ENCODE data around the gene CNGA3.

The CNGA3 gene

GRCh38 chr2:98376301-98376910, 30.1 kb downstream of the CNGA3 start:
- in situ Hi-C loops (cut with MboI; ENCODE audit: low sequenced_read_pairs): loop anchor here (25.0 kb wide), 1 partner anchor 664 kb away; the partner anchor contains the start of gene ZAP70

DNA sequence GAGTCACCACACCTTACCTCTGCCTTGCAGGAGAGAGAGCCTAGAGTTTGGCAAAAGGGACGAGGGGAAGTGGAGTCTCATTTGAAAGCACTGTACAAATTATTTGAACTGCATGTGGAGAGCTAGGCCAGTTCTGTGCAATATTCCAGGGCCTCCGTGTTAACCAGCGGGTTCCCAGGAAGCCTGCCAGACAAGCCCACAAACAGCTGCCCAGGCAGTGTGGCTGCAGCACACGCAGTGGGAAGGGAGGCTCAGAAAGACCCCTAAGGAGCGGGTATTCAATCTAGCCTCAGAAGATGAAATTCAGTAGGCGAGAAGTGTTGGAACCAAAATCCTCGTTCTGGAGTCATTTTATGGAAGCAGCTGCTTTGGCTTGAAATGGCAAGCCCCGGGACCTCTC, 30.7 kb downstream of the CNGA3 start:
- in situ Hi-C loops (cut with MboI; ENCODE audit: low sequenced_read_pairs): loop anchor here (25.0 kb wide), 1 partner anchor 665 kb away; the partner anchor contains the start of gene ZAP70

GRCh38 chr2:98377544-98377943, 31.3 kb downstream of the CNGA3 start:
- in situ Hi-C loops (cut with MboI; ENCODE audit: low sequenced_read_pairs): loop anchor here (25.0 kb wide), 1 partner anchor 665 kb away; the partner anchor contains the start of gene ZAP70

DNA sequence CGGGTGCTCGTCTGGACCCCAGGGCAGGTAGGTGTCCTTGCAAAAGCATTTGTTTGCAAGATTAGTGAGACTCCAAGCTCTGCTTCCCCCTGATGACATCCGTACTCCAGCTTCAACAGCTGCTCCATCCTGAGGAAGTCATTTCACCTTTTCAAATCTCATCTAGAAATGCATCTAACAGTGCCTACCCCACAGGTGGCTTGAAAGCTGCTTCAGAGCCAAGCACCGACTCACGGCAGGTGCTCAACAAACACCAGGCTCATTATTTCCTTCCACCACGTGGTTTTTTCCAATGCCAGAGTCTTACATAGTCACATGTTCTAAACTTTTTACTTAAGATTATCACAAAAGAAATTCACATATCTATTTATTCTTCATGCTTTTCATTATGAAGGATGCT, 31.9 kb downstream of the CNGA3 start:
- in situ Hi-C loops (cut with MboI; ENCODE audit: low sequenced_read_pairs): loop anchor here (25.0 kb wide), 1 partner anchor 666 kb away; the partner anchor contains the start of gene ZAP70

GRCh38 chr2:98378901-98379300, 32.6 kb downstream of the CNGA3 start:
- in situ Hi-C loops (cut with MboI; ENCODE audit: low sequenced_read_pairs): loop anchor here (25.0 kb wide), 1 partner anchor 667 kb away; the partner anchor contains the start of gene ZAP70

- in situ Hi-C loops (cut with MboI; ENCODE audit: low sequenced_read_pairs): loop anchor here (10.0 to 25.0 kb wide), 2 partner anchors 575 to 667 kb away; partner anchors contain the start of gene ZAP70
These were observed 33.3 kb downstream of the CNGA3 start for GRCh38 chr2:98379311-98380202.

GRCh38 chr2:98380203-98380535, 33.9 kb downstream of the CNGA3 start:
- in situ Hi-C loops (cut with MboI; ENCODE audit: low sequenced_read_pairs): loop anchor here (10.0 to 25.0 kb wide), 2 partner anchors 575 to 668 kb away; partner anchors contain the start of gene ZAP70

- in situ Hi-C loops (cut with MboI; ENCODE audit: low sequenced_read_pairs): loop anchor here (10.0 to 25.0 kb wide), 2 partner anchors 577 to 669 kb away; partner anchors contain the start of gene ZAP70
These were observed 35.2 kb downstream of the CNGA3 start for GRCh38 chr2:98381494-98381893.

DNA sequence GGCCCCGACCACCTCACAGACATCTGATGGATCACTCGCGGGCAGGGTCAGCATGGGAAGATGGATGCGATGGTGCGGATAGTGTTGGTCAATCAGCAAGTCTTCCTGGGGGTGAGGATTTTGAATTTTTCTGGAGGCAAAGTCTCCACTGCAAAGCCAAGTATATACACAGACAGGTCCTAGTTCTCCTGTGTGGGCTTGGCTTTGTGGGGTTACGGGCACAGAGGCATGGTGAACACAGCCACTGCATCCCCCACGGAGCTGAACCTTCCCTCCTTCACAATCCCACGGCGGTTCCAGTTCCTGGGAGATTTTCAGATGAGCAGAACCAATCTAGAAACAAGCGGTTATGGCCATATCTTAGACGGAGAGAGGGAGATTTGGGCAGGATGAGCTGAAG, 35.8 kb downstream of the CNGA3 start:
- in situ Hi-C loops (cut with MboI; ENCODE audit: low sequenced_read_pairs): loop anchor here (10.0 to 25.0 kb wide), 2 partner anchors 577 to 670 kb away; partner anchors contain the start of gene ZAP70

DNA sequence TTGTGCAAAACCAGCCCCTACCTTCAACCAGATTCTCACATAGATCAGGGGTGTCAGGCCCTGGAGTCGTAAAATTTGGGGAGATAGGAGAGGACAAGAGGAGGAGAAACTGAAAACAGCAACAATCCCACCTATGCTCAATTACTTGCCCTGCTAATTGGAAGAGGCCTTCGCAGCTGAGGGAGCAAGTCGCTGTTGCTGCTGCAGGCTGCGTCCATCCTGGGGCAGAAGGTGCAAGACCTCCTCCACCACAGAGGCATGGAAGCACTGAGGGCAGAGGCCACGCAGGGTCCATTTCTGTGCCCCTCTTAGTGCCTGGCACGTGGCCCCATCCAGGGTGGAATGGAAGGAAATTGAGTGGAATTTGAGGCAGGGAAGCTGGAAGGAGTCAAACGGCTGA, 36.5 kb downstream of the CNGA3 start:
- in situ Hi-C loops (cut with MboI; ENCODE audit: low sequenced_read_pairs): loop anchor here (10.0 to 25.0 kb wide), 2 partner anchors 578 to 670 kb away; partner anchors contain the start of gene ZAP70

GRCh38 chr2:98383166-98383565, 36.9 kb downstream of the CNGA3 start:
- in situ Hi-C loops (cut with MboI; ENCODE audit: low sequenced_read_pairs): loop anchor here (10.0 to 25.0 kb wide), 2 partner anchors 578 to 671 kb away; partner anchors contain the start of gene ZAP70

DNA sequence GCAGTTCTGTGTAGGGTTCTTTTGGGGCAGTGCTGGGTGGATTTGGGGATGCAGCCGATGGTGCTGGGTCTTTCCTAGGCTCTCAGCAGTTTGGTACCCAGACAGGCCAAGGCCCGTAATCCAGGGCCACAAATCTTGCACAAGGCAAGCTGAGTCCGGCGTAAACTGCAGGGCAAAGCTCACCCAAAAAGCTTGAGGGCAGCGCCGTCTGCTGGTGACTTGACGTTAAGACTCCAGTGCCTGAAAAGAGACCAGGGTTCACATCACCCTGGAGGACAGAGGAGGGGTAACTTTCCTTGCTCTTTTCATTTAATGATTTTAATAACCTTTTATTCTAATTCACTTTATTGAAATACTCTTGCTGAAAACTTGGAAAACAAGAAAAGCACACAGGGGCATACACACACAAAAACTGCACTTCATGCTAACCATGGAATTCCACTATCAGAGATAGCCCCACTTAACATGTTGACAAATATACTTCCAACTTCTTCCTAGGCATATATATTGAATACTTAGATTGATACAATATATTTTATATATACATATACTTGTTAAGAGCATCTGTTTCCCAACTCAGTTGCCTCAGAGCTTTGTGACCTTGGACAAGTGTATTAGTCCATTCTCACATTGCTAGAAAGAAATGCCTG, 38.9 kb downstream of the CNGA3 start:
- in situ Hi-C loops (cut with MboI; ENCODE audit: low sequenced_read_pairs): loop anchor here (10.0 to 25.0 kb wide), 2 partner anchors 580 to 673 kb away; partner anchors contain the start of gene ZAP70

GRCh38 chr2:98387478-98387877, 41.2 kb downstream of the CNGA3 start:
- in situ Hi-C loops (cut with MboI; ENCODE audit: low sequenced_read_pairs): loop anchor here (10.0 to 25.0 kb wide), 2 partner anchors 583 to 675 kb away; partner anchors contain the start of gene ZAP70

GRCh38 chr2:98388081-98388480, 41.8 kb downstream of the CNGA3 start:
- in situ Hi-C loops (cut with MboI; ENCODE audit: low sequenced_read_pairs): loop anchor here (10.0 to 25.0 kb wide), 2 partner anchors 583 to 676 kb away; partner anchors contain the start of gene ZAP70

DNA sequence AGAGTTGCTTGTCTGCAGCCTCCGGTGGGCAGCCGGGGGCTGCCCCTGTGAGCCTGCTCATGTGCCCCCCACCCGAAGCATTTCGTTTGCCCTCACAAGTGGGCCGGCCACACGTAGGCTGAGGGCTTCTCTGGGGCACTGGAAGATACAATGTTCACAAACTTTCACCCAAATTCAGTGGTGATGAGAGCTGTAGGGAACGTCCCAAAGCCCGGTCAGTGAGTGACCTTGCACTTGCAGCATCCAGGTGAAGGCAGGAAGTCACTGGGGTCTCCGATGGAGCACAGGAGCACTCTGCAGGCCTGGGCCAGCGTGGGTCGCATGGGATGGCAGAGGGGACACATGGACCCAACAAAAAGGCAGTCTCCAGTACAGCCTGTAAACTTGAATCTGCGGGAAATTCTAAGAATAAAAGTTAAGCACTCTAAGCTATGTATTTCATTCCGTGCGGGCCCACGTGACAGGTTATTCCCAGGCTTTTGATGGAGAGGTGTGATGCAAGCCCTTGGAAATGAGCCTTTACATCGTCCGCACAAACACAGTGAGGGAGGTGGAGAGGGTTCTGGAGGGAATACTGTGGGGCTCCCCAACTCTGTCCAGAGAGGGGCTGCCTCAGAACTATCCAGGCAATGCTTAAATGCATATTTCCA, 42.5 kb downstream of the CNGA3 start:
- in situ Hi-C loops (cut with MboI; ENCODE audit: low sequenced_read_pairs): loop anchor here (10.0 to 25.0 kb wide), 2 partner anchors 584 to 676 kb away; partner anchors contain the start of gene ZAP70

DNA sequence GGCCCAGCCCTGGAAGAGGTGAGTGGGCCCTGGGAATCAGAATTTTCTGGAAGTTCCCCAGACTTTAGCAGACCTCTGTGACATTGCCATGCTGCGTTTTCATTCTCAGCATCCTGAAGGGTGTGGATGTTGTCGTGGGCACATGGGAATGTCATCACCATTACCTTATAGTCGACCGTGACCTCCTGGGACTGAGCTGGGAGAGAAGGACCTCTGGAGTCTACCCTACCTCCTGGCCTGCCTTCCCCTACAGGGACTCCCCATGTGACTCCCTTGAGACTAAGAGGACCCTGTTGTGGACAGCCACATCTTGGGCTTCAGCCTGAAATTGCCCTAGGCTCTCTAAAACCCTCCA, 43.0 kb downstream of the CNGA3 start:
- in situ Hi-C loops (cut with MboI; ENCODE audit: low sequenced_read_pairs): loop anchor here (10.0 to 25.0 kb wide), 2 partner anchors 584 to 677 kb away; partner anchors contain the start of gene ZAP70

GRCh38 chr2:98390571-98391476, 44.6 kb downstream of the CNGA3 start:
- in situ Hi-C loops (cut with MboI; ENCODE audit: low sequenced_read_pairs): loop anchor here (25.0 kb wide), 1 partner anchor 679 kb away; the partner anchor contains the start of gene ZAP70

DNA sequence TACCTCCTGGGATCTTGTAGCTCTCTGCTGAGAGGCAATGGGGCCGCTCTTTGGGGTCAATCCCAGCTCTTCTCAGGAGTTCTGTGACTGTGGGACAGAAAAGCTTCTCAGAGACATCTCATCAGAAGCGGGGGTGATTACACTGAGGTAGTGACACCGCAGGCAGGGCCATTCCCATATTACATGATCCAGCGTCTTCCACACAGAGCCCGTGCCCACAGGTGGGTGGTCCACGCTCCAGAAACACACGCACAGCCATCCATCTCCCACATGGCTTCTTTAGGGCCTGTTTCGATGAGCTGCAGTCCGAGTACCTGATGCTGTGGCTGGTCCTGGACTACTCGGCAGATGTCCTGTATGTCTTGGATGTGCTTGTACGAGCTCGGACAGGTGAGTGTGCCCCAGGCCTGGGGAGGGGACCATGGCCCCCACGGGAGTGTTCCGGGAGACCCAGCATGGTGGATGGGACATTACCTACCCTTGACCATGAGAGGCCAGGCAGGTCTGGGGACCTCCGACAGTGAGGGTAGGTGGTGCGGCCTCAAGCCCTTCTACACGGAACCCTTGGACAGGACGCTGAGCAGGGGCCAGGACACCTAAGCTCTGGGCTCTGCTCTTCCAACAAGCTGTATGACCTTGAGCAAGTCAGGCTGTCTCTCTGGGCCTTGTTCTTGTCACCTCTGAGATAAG, 45.5 kb downstream of the CNGA3 start:
- in situ Hi-C loops (cut with MboI; ENCODE audit: low sequenced_read_pairs): loop anchor here (25.0 kb wide), 1 partner anchor 679 kb away; the partner anchor contains the start of gene ZAP70

Measured in HL-60/S4 treated with phorbol 12-myristate 13-acetate at 8.2 ng/mL for 4 days and 3 days (cell line).